GM18520 (cell line): ENCODE measurements around the gene SCG3.
"Not testable (repeated sequence)": the region's sequence is repeated elsewhere in the genome, so short reads cannot be mapped to it uniquely, and the experiment has no call there.

Experiments
- ATAC-seq: cut with Tn5 transposase; IDR thresholded peaks from one replicate; pipeline ENCODE4 v1.9.1; 2021; ENCODE audit not compliant: unreplicated experiment

SCG3 gene

GRCh38 chr15:51681303-51681963, at the start of gene SCG3:
Gene SCG3, plus strand, starts transcription at chr15:51681503. Its CDS starts 253 bp downstream, at chr15:51681756.
- no peak for ATAC-seq

GRCh38 chr15:51634591-51635198, 46.6 kb upstream of the SCG3 start:
- ATAC-seq = no peak

GRCh38 chr15:51641490-51642130, 39.7 kb upstream of the SCG3 start:
- no peak for ATAC-seq

GRCh38 chr15:51642696-51643095, 38.6 kb upstream of the SCG3 start:
- no peak for ATAC-seq

- ATAC-seq = no peak
Measured at GRCh38 chr15:51647128-51647562, 34.2 kb upstream of the SCG3 start.

- not testable (repeated sequence) for ATAC-seq
Measured at GRCh38 chr15:51648101-51648500, 33.2 kb upstream of the SCG3 start.

GRCh38 chr15:51648643-51649042, 32.7 kb upstream of the SCG3 start:
- ATAC-seq = not testable (repeated sequence)

- ATAC-seq = no peak
Measured at GRCh38 chr15:51649659-51650521, 31.4 kb upstream of the SCG3 start.

- ATAC-seq = no peak
Measured at GRCh38 chr15:51652084-51652668, 29.1 kb upstream of the SCG3 start.

- ATAC-seq = not testable (repeated sequence)
Measured at GRCh38 chr15:51655401-51656057, 25.8 kb upstream of the SCG3 start.

GRCh38 chr15:51658664-51659063, 22.6 kb upstream of the SCG3 start:
- ATAC-seq = no peak

- no peak for ATAC-seq
Measured at GRCh38 chr15:51661072-51661471, 20.2 kb upstream of the SCG3 start.

GRCh38 chr15:51667478-51667877, 13.8 kb upstream of the SCG3 start:
- ATAC-seq = no peak

- ATAC-seq = no peak
Measured at GRCh38 chr15:51668446-51668845, 12.9 kb upstream of the SCG3 start.

- ATAC-seq = no peak
Measured at GRCh38 chr15:51669381-51669780, 11.9 kb upstream of the SCG3 start.

GRCh38 chr15:51672155-51672687, 9.1 kb upstream of the SCG3 start:
- no peak for ATAC-seq

- no peak for ATAC-seq
Measured at GRCh38 chr15:51672913-51673857, 8.1 kb upstream of the SCG3 start.

GRCh38 chr15:51675234-51675633, 6.1 kb upstream of the SCG3 start:
- no peak for ATAC-seq

- no peak for ATAC-seq
Measured at GRCh38 chr15:51677021-51677420, 4.3 kb upstream of the SCG3 start.
